Glutamatergic neuron (in vitro differentiated cells): ENCODE measurements around the gene FAM171A1. TPM values are rescaled to one million over a fixed set of nuclear protein-coding genes. Genes with fewer than 3 reads are reported as not detected.

Experiments
- DNase-seq: peaks from one replicate; pipeline ENCODE4 v3.0.0; 2022
- H3K27ac Mint-ChIP-seq: one replicate; pipeline ENCODE4 v1.8.0; 2020; ENCODE audit warnings: mild to moderate bottlenecking, mixed read lengths, inconsistent platforms; ENCODE audit not compliant: unreplicated experiment
- H3K27me3 Mint-ChIP-seq: one replicate; pipeline ENCODE4 v1.8.0; 2020; ENCODE audit warnings: mild to moderate bottlenecking, moderate library complexity, mixed read lengths, inconsistent platforms; ENCODE audit not compliant: unreplicated experiment
- H3K36me3 Mint-ChIP-seq: one replicate; pipeline ENCODE4 v1.8.0; 2020; ENCODE audit warnings: mild to moderate bottlenecking, mixed read lengths, inconsistent platforms; ENCODE audit not compliant: unreplicated experiment
- H3K4me1 Mint-ChIP-seq: one replicate; pipeline ENCODE4 v1.8.0; 2020; ENCODE audit warnings: mild to moderate bottlenecking, low read depth, mixed read lengths, inconsistent platforms; ENCODE audit not compliant: unreplicated experiment
- H3K4me3 Mint-ChIP-seq: one replicate; pipeline ENCODE4 v1.8.0; 2020; ENCODE audit warnings: mild to moderate bottlenecking, mixed read lengths, inconsistent platforms; ENCODE audit not compliant: unreplicated experiment
- H3K9me3 Mint-ChIP-seq: one replicate; pipeline ENCODE4 v1.8.0; 2020; ENCODE audit warnings: mild to moderate bottlenecking, moderate library complexity, mixed read lengths, inconsistent platforms; ENCODE audit not compliant: unreplicated experiment
- CTCF ChIP-seq: fragments of 200-600 bp; sonication (generic); IDR thresholded peaks from one replicate; pipeline ENCODE4 v1.5.0; 2021; ENCODE audit not compliant: partially characterized antibody, unreplicated experiment
- total RNA-seq: library from RNA; stranded (reverse); fragmentation: NEBNext Ultra II Directional; extraction: Animal tissue kit (Norgen Biotek cat#: 25700); gene quantifications from one replicate; pipeline ENCODE4 v1.2.1, GENCODE V29; 2021; ENCODE audit not compliant: unreplicated experiment

The FAM171A1 gene
- total RNA-seq, 1 donor from 2014 or later, result 186 TPM

- Mint-ChIP-seq H3K27ac (no peak overlapping the region), H3K4me1 (no peaks in the 10 kb centered on the region), H3K4me3 (no peak overlapping the region), H3K36me3 (peaks cover 24% of the 10 kb centered on the region), H3K9me3 (peaks cover 8% of the 10 kb centered on the region), H3K27me3 (peaks cover 7% of the 10 kb centered on the region)
- no peak for DNase-seq
- TF ChIP-seq CTCF, result no peak
Observed at GRCh38 chr10:15183689-15184481, 187.2 kb downstream of the FAM171A1 start.

DNA sequence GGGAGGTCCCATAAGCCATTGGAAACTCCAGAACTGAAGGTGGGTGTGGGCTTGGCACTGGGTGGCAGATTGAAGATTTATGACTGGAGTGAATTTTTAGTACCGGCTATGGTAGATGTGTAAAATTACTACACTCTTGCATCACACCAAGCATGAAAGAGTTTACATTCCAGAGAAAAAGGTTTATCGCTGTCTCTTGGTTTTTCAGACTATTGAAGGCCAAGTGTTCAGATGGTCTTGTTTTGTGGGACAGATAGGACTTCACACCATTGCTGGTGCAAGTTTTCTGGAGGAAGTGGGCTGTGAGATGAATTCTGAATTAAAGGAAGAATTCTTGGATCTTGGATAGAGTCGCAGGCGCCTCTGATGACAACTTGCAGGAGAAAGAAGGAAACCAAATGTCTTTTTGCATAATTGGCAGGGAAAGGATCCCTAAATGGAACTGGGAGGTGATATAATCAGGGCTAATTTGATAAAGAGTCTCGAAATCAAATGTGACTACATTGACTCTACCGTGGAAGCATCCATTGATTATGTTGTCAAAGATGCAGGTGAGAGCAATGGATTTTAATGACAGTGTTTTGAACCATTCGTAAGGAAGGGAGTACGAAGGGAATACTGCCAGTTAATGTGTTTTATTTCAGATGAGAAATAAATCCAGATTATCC lies 188.4 kb downstream of the FAM171A1 start:
- peaks cover 8% of the 10 kb centered on the region for H3K9me3 Mint-ChIP-seq
- H3K4me3 Mint-ChIP-seq, result no peak overlapping the region
- peaks cover 7% of the 10 kb centered on the region for H3K27me3 Mint-ChIP-seq
- no peaks in the 10 kb centered on the region for H3K4me1 Mint-ChIP-seq
- DNase-seq, result no peak
- H3K27ac Mint-ChIP-seq, result no peak overlapping the region
- H3K36me3 Mint-ChIP-seq, result peaks cover 24% of the 10 kb centered on the region
- no peak for TF ChIP-seq CTCF

GRCh38 chr10:15181576-15182156 lies 189.4 kb downstream of the FAM171A1 start:
- no peak for DNase-seq
- no peak overlapping the region for H3K4me3 Mint-ChIP-seq
- H3K27me3 Mint-ChIP-seq, result peaks cover 4% of the 10 kb centered on the region
- H3K27ac Mint-ChIP-seq, result no peak overlapping the region
- no peaks in the 10 kb centered on the region for H3K4me1 Mint-ChIP-seq
- TF ChIP-seq CTCF, result no peak
- H3K36me3 Mint-ChIP-seq, result peaks cover 21% of the 10 kb centered on the region
- H3K9me3 Mint-ChIP-seq, result peaks cover 8% of the 10 kb centered on the region

DNA sequence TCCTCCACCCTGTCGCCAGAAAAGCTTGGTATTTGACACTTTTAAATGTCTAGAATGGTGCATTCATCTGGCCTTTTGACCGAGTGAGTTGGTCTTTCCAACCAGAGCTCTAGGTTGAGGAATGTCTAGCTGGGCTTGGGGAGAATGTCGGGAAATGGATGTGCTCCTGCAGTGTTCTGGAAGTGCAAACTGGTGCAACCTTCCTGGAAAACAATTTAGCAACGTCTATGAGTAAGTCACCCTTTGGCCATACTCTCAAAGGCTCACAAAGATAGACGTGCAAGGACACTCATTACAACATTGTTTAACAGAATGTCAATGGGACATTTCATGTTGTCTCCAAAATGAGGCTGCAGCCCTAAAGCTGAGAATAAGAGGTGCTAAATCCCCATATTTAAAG lies 190.4 kb downstream of the FAM171A1 start:
- no peak for DNase-seq
- H3K27me3 Mint-ChIP-seq, result peaks cover 4% of the 10 kb centered on the region
- TF ChIP-seq CTCF, result no peak
- peaks cover 5% of the 10 kb centered on the region for H3K9me3 Mint-ChIP-seq
- H3K4me3 Mint-ChIP-seq, result no peak overlapping the region
- H3K4me1 Mint-ChIP-seq, result no peaks in the 10 kb centered on the region
- no peak overlapping the region for H3K27ac Mint-ChIP-seq
- H3K36me3 Mint-ChIP-seq, result peaks cover 12% of the 10 kb centered on the region

GRCh38 chr10:15176269-15176668 lies 194.8 kb downstream of the FAM171A1 start:
- Mint-ChIP-seq H3K27me3 (peaks cover 2% of the 10 kb centered on the region), H3K4me1 (no peaks in the 10 kb centered on the region), H3K27ac (no peak overlapping the region), H3K4me3 (no peak overlapping the region), H3K9me3 (no peaks in the 10 kb centered on the region), H3K36me3 (no peaks in the 10 kb centered on the region)
- TF ChIP-seq CTCF, result no peak
- DNase-seq, result no peak
